H1 (cell line): ENCODE measurements around the gene ARMH2. TPM values are rescaled to one million over a fixed set of nuclear protein-coding genes. Genes with fewer than 3 reads are reported as not detected.

Experiments
- CTCF ChIA-PET: fragments of 300-600 bp; sonication (Branson Sonifier 250); formaldehyde crosslinking; loops from one replicate; lab custom pipeline; 2021; ENCODE audit not compliant: partially characterized antibody; lab: Charles Lee
- POLR2A ChIA-PET: fragments of 300-600 bp; sonication (Branson Sonifier 250); formaldehyde crosslinking; loops from one replicate; lab custom pipeline; 2021; ENCODE audit warnings: inconsistent platforms; ENCODE audit not compliant: partially characterized antibody; lab: Charles Lee
- DNase-seq, 2 experiments: peaks; one replicate each; pipeline versions ENCODE4 v3.0.0 to v3.0.0-alpha.2; 2010 to 2022; ENCODE audit warnings: low spot score in 2 of 2, low read depth in 1 of 2, mixed read lengths in 1 of 2
- FAIRE-seq: peaks from 2 replicates; lab custom pipeline; 2011; peaks lifted over from hg19 to GRCh38; lab: Jason Lieb, UNC
- H2AFZ ChIP-seq: 2 replicates; pipeline ENCODE4 v1.8.1; 2012; ENCODE audit warnings: low read length, inconsistent platforms
- H2AK5ac ChIP-seq: 2 replicates; pipeline ENCODE4 v1.6.1; 2013; ENCODE audit warnings: low read depth, low read length
- H2BK120ac ChIP-seq: replicated peaks from 2 replicates; pipeline ENCODE3; 2013; ENCODE audit warnings: low read depth, low read length, inconsistent platforms
- H2BK12ac ChIP-seq: 2 replicates; pipeline ENCODE4 v1.6.1; 2013; ENCODE audit warnings: low read depth, low read length
- H2BK15ac ChIP-seq: 2 replicates; pipeline ENCODE4 v1.6.1; 2013; ENCODE audit warnings: low read length
- H2BK20ac ChIP-seq: 2 replicates; pipeline ENCODE4 v1.6.1; 2013; ENCODE audit warnings: low read length
- H2BK5ac ChIP-seq: 2 replicates; pipeline ENCODE4 v1.6.1; 2013; ENCODE audit warnings: low read depth, low read length
- H3K14ac ChIP-seq: 2 replicates; pipeline ENCODE4 v1.6.1; 2013; ENCODE audit warnings: inconsistent platforms; ENCODE audit not compliant: insufficient read length
- H3K18ac ChIP-seq: 2 replicates; pipeline ENCODE4 v1.6.1; 2013; ENCODE audit warnings: low read length; ENCODE audit errors: extremely low read depth
- H3K23ac ChIP-seq: 2 replicates; pipeline ENCODE4 v1.6.1; 2013; ENCODE audit warnings: inconsistent platforms; ENCODE audit not compliant: insufficient read length
- H3K23me2 ChIP-seq: 2 replicates; pipeline ENCODE4 v1.6.1; 2013; ENCODE audit warnings: low read depth, low read length
- H3K27ac ChIP-seq: 2 replicates; pipeline ENCODE4 v1.6.1; 2011; ENCODE audit warnings: low read depth, low read length, inconsistent platforms
- H3K27me3 ChIP-seq, 4 experiments: replicated peaks in 1 of 4; 1 replicate in 1 of 4; 2 replicates in 3 of 4; pipeline versions ENCODE4 v1.6.1 to v1.8.1; 2011 to 2013; ENCODE audit warnings: low read length in 3 of 4, mild to moderate bottlenecking in 3 of 4, inconsistent platforms in 2 of 4, mixed read lengths in 2 of 4, moderate library complexity in 1 of 4; ENCODE audit not compliant: control insufficient read depth in 3 of 4, insufficient read depth in 3 of 4; ENCODE audit errors: extremely low read depth in 1 of 4
- H3K36me3 ChIP-seq, 4 experiments: 2 replicates each; pipeline versions ENCODE4 v1.6.1 to v1.8.1; 2011 to 2013; ENCODE audit warnings: mild to moderate bottlenecking in 4 of 4, low read length in 3 of 4, moderate library complexity in 2 of 4, control low read depth in 1 of 4, inconsistent platforms in 1 of 4; ENCODE audit not compliant: insufficient read depth in 4 of 4, control insufficient read depth in 2 of 4
- H3K4ac ChIP-seq: replicated peaks from 2 replicates; pipeline ENCODE3; 2013; ENCODE audit warnings: low read length, low read depth, mixed read lengths, inconsistent platforms; ENCODE audit not compliant: insufficient read length
- H3K4me1 ChIP-seq, 4 experiments: replicated peaks in 1 of 4; 1 replicate in 1 of 4; 2 replicates in 3 of 4; pipeline versions ENCODE4 v1.6.1 to v1.8.1; 2011 to 2013; ENCODE audit warnings: low read length in 3 of 4, inconsistent platforms in 2 of 4, mixed read lengths in 1 of 4; ENCODE audit not compliant: insufficient read depth in 4 of 4, control insufficient read depth in 3 of 4
- H3K4me2 ChIP-seq, 2 experiments: 2 replicates each; pipeline versions ENCODE4 v1.6.1 to v1.8.1; 2011 to 2013; ENCODE audit warnings: low read depth in 2 of 2, low read length in 2 of 2, control low read depth in 1 of 2, inconsistent platforms in 1 of 2, mild to moderate bottlenecking in 1 of 2; ENCODE audit not compliant: insufficient read depth in 1 of 2
- H3K4me3 ChIP-seq, 4 experiments: fragments of 200-600, 300-600 bp in 1 of 4; sonication (generic), shearing (Covaris generic), sonication (Bioruptor Twin) in 1 of 4; 2 replicates each; pipeline versions ENCODE4 v1.5.1 to v1.8.1; 2011 to 2016; ENCODE audit warnings: low read length in 4 of 4, low read depth in 3 of 4, control low read depth in 2 of 4, inconsistent platforms in 2 of 4, mild to moderate bottlenecking in 2 of 4, mixed read lengths in 1 of 4, moderate library complexity in 1 of 4; ENCODE audit not compliant: insufficient read depth in 2 of 4; ENCODE audit errors: extremely low read depth in 1 of 4
- H3K56ac ChIP-seq: replicated peaks from 2 replicates; pipeline ENCODE3; 2013; ENCODE audit warnings: low read depth, mild to moderate bottlenecking, mixed read lengths, low read length, inconsistent platforms; ENCODE audit not compliant: insufficient read length
- H3K79me1 ChIP-seq: 2 replicates; pipeline ENCODE4 v1.6.1; 2013; ENCODE audit warnings: low read depth, low read length, control low read depth
- H3K79me2 ChIP-seq, 2 experiments: 2 replicates each; pipeline versions ENCODE4 v1.6.1 to v1.8.1; 2012 to 2013; ENCODE audit warnings: low read length in 2 of 2, mild to moderate bottlenecking in 2 of 2, inconsistent platforms in 1 of 2; ENCODE audit not compliant: insufficient read depth in 2 of 2, control insufficient read depth in 1 of 2
- H3K9ac ChIP-seq, 4 experiments: replicated peaks in 1 of 4; 1 replicate in 1 of 4; 2 replicates in 3 of 4; pipeline versions ENCODE4 v1.6.1 to v1.8.1; 2011 to 2013; ENCODE audit warnings: low read depth in 3 of 4, low read length in 3 of 4, control low read depth in 2 of 4, mild to moderate bottlenecking in 2 of 4, moderate library complexity in 2 of 4, inconsistent platforms in 1 of 4; ENCODE audit errors: extremely low read depth in 1 of 4
- H3K9me3 ChIP-seq, 2 experiments: 2 replicates each; pipeline versions ENCODE4 v1.6.1 to v1.8.1; 2012 to 2013; ENCODE audit warnings: mild to moderate bottlenecking in 2 of 2, moderate library complexity in 2 of 2, control low read depth in 1 of 2, inconsistent platforms in 1 of 2, low read depth in 1 of 2, low read length in 1 of 2, mixed read lengths in 1 of 2; ENCODE audit not compliant: insufficient read depth in 2 of 2
- H4K20me1 ChIP-seq, 2 experiments: replicated peaks in 1 of 2; 2 replicates each; pipeline versions ENCODE3 to v1.8.1; 2011 to 2013; ENCODE audit warnings: inconsistent platforms in 2 of 2, low read length in 2 of 2, mild to moderate bottlenecking in 1 of 2; ENCODE audit not compliant: insufficient read depth in 2 of 2, control insufficient read depth in 1 of 2
- H4K5ac ChIP-seq: 2 replicates; pipeline ENCODE4 v1.6.1; 2013; ENCODE audit warnings: low read length, low read depth, mixed read lengths, inconsistent platforms; ENCODE audit not compliant: insufficient read length
- H4K8ac ChIP-seq: 2 replicates; pipeline ENCODE4 v1.8.0; 2013; ENCODE audit warnings: mild to moderate bottlenecking, moderate library complexity, low read length, inconsistent platforms; ENCODE audit not compliant: insufficient read depth; ENCODE audit errors: extremely low read depth
- H4K91ac ChIP-seq: replicated peaks from 2 replicates; pipeline ENCODE3; 2013; ENCODE audit warnings: low read length, mixed read lengths, inconsistent platforms; ENCODE audit not compliant: insufficient read length
- NANOG ChIP-seq: IDR thresholded peaks from 2 replicates; pipeline ENCODE4 v1.6.1; 2011; ENCODE audit warnings: low read length, low read depth, mild to moderate bottlenecking, inconsistent platforms; ENCODE audit not compliant: insufficient read depth, poor library complexity, severe bottlenecking
- WGBS, 2 experiments: shearing (Covaris generic) in 1 of 2; methylation state at CpG; one replicate each; pipeline versions ENCODE4 v1.1.6 to v1.1.7; 2013 to 2015; ENCODE audit warnings: low lambda C conversion rate in 2 of 2, mixed read lengths in 2 of 2, inconsistent platforms in 1 of 2, low coverage in 1 of 2, missing lambda C conversion rate in 1 of 2; ENCODE audit not compliant: insufficient replicate concordance in 2 of 2, insufficient coverage in 1 of 2, insufficient read length in 1 of 2; ENCODE audit errors: extremely low coverage in 1 of 2, missing lambda C conversion rate in 1 of 2; 5-methylcytosine and 5-hydroxymethylcytosine counted together
- polyA plus RNA-seq, 7 experiments: library from polyadenylated mRNA; depleted of rRNA in 3 of 7; stranded (reverse) in 5 of 7; unstranded in 2 of 7; fragments of >200 nt in 5 of 7; fragments of 200-250 nt in 2 of 7; gene quantifications; 1 replicate in 5 of 7; 2 replicates in 1 of 7; 4 replicates in 1 of 7; pipeline versions ENCODE4 v1.2.1 to v1.2.3, GENCODE V29; 2011 to 2013; ENCODE audit warnings: missing spikeins in 2 of 7, mixed read lengths in 2 of 7
- total RNA-seq: library from RNA; stranded (reverse); fragmentation: NEBNext Ultra II Directional; extraction: Animal tissue kit (Norgen Biotek cat#: 25700); gene quantifications from 2 replicates; pipeline ENCODE4 v1.2.1, GENCODE V29; 2021

The ARMH2 gene
- total and polyA plus RNA-seq, 2 of the 8 experiments (the other 6 are each of a cell fraction or from before 2014, with no cell fraction given): not detected

- FAIRE-seq (no peak), DNase-seq (no peak)
- H3K36me3 ChIP-seq: peaks cover 2 to 34% (median 6%) of the 10 kb centered on the region in 4 experiments; a peak in 5 of 8 replicates
- POLR2A ChIA-PET: interaction anchor here (1.3 kb wide), 1 partner anchor 13 kb away, joined by 3 read pairs; no protein-coding TSS in a partner anchor
- no peaks in the 10 kb centered on the region for H3K23me2 ChIP-seq
- CTCF ChIA-PET: interaction anchor here (0.9 to 3.0 kb wide), 4 partner anchors 9 to 223 kb away, joined by 3 to 17 read pairs (median 3); no protein-coding TSS in a partner anchor
- H2BK5ac ChIP-seq: no peak overlapping the region
- no peak overlapping the region for H3K4ac ChIP-seq
- H3K27ac ChIP-seq: no peak overlapping the region
- H2BK120ac ChIP-seq: no peak overlapping the region
- H2BK20ac ChIP-seq: no peak overlapping the region
- 94% methylated on average over 7 of the region's 7 CpGs; no CpG with 5 or more reads in 1 of the 2 experiments for WGBS, 2 experiments
- no peaks in the 10 kb centered on the region for H3K79me2 ChIP-seq
- no peak overlapping the region for H3K23ac ChIP-seq
- H3K79me1 ChIP-seq: no peaks in the 10 kb centered on the region; the same call in 1 of the 2 replicates
- no peaks in the 10 kb centered on the region for H3K27me3 ChIP-seq
- H3K4me3 ChIP-seq: no peak overlapping the region
- no peak overlapping the region for H3K18ac ChIP-seq
- H4K5ac ChIP-seq: no peak overlapping the region
- no peak overlapping the region for H2BK15ac ChIP-seq
- no peak overlapping the region for H3K14ac ChIP-seq
- no peaks in the 10 kb centered on the region for H3K9me3 ChIP-seq
- TF ChIP-seq NANOG: no peak
- TF ChIP-seq, all 59 proteins: peak for 0
- Histone ChIP-seq H3K4me1 (no peaks in the 10 kb centered on the region), H4K8ac (no peak overlapping the region), H2AFZ (no peak overlapping the region), H3K56ac (no peak overlapping the region), H4K91ac (no peak overlapping the region), H4K20me1 (no peaks in the 10 kb centered on the region), H2AK5ac (no peak overlapping the region), H3K9ac (no peak overlapping the region; a peak in 1 of 7 replicates), H3K4me2 (no peak overlapping the region), H2BK12ac (no peak overlapping the region)
Measured at GRCh38 chr6:24847402-24847801, 48.7 kb upstream of the ARMH2 start.
